GM19351 (cell line): ENCODE results near the gene ANKFN1.

Experiments used
- ATAC-seq: cut with Tn5 transposase; IDR thresholded peaks from one replicate; pipeline ENCODE4 v1.9.1; 2021; ENCODE audit warnings: mild to moderate bottlenecking, moderate library complexity; ENCODE audit not compliant: unreplicated experiment

Gene ANKFN1

DNA sequence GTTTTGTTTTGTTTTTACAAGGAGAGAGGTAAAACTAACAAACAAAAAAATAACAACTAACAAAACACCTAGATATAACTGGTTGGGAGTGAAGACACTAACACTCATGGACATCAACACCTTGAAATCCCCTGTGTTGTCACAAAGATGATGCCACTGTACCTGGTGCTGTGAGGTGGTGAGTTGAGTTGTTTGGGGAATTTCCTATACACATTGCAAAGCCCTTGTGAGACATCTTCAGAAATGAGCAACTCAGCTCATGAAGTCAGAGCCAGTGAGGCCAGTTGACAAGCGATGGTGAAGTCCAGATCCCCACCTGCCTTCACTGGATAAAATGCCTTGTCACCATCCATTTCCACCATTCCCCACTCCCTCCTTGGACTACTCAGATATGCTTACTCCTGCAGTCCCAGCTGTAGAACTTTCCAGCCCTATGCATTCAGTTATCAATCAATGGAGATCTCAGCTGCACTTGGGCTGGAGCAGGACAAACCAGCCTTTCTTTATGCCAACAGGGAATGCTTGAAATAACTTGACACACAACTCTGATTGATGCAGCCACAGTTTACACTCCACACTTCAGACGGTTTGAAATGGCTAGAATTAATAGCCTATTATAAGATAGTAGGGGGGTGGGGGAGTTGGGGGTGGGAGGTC lies 22.2 kb downstream of the ANKFN1 start:
- ATAC-seq, result no peak

DNA sequence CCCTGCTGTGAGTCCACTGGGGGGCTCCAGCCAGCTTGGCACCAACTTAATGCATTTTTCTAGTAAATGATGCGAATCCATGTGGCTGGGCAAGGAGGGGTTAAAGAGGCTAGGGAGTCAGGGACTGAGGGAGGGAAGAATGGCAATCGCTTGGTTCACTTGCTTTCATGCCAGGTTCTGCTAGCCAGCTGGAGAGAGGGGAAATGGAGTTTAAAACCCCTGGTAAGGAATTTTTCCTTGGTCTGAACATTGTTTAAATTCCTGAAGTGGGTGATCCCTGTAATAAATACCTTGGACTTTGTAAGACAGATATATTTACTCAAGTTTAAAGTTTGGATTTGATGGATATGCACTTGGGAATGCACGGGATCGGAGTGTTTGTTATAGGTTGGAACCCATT lies 22.8 kb downstream of the ANKFN1 start:
- no peak for ATAC-seq

DNA sequence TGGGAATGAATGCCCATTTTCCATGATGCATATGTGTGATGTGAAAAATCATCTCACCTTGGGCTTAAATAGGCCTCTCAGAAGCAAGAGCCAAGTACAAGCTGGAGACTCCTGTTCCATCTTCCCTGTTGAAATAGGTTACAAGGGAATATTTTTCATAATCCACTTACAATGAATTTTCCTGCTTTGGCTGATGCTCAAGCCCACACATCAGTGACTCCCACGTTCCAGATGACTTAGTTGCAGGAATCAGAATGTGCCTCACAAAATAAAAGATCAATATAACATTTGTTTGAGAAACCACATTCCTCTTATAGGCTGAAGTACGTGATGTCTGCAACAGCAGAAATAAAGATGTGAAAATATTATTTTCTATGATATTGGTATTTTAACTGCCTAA lies 24.1 kb downstream of the ANKFN1 start:
- ATAC-seq, result no peak

DNA sequence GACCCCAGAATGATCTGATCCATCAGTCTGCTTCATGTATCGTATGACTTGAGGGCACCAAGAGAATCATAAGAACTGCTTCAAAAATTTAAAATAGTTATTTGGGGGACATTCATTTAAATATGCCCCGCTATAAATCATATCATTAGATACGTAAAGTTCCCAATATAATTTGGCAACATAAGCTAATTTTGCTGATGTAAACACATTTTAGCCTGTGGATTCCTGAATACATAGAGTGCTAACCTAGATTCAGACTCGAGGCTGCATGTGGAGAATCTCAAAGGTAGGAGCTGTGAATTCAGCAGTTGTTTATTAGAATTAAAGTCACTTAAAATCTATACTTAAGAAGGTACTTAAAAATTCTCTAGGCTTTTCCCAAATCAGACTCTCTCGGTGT lies 24.9 kb downstream of the ANKFN1 start:
- ATAC-seq, result no peak

DNA sequence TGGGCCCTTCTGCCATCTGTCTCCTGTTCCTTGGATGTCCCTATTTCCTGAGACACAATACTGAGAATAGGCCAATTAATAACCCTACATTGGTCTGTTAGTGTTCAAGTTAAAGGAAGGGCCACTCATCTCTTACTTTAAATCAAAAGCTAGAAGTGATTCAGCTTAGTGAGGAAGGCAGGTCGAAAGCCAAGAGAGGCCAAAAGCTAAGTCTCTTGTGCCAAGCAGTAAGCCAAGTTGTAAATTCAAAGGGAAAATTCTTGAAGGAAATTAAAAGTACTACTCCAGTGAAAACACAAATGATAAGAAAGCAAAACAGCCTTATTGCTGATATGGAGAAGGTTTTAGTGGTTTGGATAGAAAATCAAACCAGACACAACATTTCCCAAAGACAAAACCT lies 28.8 kb downstream of the ANKFN1 start:
- no peak for ATAC-seq

DNA sequence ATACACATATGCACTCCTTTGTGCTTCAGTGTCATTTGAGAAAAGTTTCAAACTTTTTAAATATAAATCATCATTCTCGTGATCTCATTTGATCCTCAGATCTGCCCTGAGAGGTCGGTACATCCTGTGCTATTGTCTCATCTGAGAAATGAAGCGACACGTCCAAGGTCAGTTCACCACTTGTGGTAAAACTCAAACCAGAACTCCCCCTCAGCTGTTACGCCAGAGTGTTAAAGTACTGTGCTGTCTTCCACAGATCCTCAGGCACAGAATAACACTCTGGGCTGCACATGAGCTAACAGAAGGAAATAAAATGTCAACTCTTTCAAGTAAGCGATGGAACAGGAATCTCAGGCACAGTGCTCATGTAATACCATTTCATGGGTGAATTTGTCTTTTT lies 31.4 kb downstream of the ANKFN1 start:
- ATAC-seq, result no peak

DNA sequence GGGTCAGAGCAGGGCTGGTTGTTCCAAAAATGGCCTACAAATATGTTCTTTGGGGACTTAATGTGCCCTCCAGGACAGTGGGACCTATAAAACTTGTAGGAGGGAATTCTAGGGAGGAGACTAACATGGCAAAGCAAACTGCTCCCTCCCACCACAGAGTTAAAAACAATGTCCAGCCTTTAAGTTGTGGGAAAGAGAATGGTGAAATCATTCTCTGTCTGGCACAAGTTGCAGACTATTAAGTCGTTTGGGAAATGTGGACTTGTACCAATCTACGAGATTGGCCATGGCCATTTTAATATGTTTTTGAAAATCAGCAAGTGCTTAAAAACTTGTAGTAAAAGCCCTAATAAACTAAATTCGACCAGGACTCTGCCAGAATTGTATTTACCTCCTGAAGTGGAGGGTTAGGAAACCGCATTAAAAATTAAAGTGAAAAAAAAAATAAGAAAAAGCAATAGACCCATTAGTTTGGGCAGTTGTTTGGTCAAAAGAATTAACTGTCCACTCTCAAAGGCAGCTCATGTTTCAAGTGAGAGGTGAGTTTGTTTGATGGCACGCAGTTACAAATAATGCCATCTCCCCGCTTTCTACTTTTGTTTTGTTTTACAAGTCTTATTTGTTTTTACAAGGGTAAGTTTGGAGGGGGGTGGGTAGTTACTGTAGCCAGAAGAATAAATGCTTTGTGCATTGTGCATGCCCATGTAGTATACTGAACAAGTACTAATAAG lies 32.4 kb downstream of the ANKFN1 start:
- ATAC-seq, result no peak

DNA sequence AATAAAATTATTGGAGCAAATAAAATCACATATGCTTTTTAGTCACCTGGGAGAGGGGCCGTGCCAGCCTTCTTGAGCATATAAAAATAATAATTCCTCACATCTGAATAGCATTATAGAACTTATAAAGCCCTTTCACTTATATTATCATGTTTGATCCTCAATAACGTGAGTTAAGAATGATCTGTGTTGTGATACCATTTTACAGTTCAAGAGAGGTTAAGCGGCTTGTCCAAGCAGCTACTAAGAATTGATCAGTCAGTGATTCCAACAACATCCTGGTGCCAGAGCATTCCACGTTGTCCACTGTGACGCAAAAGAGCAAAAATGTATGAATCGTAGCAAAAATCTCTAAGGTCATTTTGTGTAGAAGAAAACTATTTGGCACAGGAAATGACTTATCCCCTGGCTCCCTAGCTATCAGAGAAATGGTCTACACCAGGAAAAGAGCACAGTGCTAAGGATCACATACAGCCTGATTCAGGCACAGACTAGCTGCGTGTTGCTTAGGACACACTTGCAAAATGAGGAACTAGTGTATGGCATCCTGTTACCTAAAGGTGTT lies 33.0 kb downstream of the ANKFN1 start:
- no peak for ATAC-seq

DNA sequence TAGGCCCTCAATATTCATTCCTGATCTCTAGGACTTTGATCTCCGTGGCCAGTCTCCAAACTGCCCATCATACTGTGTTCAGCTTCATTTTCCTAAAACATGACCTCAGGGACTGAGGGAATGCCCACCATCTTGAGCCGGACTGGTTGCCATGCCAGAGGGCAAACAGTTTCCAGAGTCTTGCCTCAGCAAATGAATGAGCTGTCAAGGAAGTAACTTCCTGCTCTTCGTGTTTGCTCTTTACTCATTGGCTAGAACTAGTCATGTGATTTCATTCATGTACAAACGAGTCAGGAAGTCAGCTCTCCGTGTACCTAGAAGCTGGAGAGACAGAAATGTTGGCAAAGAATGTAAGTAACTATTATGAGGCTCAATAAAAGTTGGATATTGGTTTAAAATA lies 50.2 kb downstream of the ANKFN1 start:
- no peak for ATAC-seq

DNA sequence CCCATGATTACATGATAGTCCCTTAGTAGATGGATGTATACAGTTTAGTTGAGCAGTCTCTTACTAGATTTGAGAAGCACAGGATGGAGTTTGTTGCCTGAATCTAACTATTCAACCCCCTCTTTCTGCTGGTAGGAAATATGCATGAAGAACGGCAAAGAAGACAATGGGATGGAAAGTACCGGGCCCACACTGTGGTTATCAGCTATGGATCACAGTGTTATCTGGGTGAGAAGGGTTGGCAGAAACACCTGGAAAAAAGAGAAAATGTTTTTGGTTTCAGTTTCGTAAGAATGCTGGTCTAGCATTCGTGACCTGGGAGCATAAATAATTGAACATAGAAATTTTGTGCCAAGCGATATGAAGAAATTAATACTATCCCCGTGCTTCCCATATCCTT lies 53.1 kb downstream of the ANKFN1 start:
- no peak for ATAC-seq

DNA sequence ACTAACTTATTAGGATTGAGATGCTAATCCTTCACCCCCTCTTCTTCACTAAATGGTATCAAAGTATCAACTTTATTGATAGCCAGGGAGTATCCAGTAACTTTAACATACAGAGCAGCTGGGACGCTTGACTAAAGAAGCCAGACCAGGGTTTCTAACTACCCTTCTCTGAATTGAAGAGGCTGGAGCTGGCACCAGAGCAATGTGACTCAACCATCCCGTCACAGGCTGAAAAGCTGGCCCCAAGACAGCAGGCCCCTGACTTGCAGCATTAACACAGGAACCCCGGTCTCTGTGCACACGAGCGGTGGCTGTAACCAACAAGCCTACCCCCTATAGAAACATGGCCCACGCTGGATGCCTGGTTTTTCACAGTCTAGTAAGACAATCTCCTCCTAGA lies 59.8 kb downstream of the ANKFN1 start:
- ATAC-seq, result no peak

DNA sequence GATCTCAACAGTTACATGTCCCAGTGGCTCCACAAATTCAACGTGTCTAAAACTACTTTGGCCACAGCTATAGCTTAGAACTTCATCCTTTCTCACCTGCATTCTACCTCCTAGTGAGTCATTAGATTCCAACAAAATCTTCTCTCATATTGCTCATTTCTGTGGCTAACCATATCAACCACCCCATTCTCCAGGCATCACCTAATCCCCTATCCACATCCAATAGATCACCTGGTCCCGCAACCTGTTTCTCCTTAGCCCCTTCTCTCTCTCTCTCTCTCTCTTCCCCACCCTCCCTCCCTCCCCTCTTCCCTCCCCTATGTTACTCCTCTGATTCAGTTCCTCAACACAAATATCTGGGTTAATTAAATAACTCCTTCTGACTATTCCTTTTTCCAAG lies 64.6 kb downstream of the ANKFN1 start:
- no peak for ATAC-seq

DNA sequence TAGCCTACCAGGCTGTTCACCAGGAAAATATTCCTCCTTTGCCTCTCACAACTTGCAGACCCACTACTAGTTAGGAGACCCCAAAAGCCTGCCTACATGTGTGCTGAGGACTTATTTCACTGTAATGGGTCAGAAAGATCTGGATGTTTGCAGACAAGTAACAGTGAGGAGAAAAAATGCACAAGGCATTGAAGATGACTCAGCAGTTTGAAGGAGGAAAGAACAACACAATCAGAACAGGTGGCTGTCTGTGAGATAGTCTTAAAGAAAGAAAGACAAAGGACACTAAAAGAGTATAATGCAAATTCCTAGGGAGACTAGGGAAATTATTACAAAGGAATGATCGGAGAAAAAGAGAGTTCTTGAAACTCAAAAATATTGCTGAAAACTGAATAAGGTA lies 69.0 kb downstream of the ANKFN1 start:
- ATAC-seq, result no peak

DNA sequence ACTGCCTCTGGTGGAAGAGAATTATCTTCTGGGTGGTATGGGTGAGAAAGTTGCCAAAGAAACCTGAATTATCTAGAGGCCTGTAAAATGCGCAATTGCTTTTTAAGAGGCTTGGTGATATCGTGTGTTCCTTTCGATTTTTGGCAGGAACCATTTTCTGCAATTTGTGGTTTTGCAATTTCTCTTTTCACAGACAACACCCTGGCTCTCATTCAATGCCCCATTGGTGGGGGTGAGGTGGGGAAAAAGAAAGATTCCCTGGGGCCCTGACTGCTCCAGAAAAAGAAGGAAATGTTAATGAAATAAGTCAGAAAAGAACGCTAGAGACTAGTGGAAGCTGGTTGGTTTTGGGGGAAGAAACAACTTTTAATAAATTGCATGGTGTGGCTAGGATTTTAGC lies 77.4 kb downstream of the ANKFN1 start:
- no peak for ATAC-seq

DNA sequence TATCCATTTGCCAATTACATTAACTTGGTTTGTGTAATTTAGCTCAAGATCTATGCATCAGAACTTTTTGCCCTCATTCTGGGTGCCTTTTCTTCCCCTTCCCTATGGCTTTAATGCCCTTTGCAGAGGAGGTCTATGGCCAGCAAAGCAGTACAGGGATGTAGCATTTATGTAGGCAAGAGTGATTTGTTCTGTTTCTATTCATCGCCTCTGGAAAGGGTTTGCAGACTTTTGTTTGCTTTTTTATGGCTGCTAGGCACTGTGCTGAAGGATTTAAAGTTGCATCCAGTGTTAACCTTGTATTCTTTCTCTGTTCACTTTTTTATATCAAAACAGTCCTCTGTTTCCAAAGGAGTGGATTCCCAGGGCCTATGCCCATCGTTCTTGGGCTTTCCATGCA lies 78.0 kb downstream of the ANKFN1 start:
- ATAC-seq, result no peak

DNA sequence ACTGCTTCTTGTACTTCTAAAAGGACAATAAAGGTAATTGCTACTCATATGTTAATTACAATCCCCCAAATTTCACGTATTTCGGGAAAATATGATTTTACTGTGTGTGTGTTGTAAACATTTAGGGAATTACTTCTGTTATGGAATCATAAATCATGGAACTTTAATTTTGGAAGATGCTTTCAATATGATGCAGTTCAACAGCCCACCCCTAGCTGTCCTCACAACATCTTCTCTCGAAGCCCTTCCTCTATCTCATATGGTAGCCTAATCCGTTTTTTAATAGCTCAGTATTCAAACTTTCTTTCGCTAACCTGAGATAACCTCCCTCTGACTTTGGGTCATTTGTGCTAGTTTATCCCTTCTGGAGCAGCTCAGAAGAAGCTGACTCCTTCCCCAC lies 78.4 kb downstream of the ANKFN1 start:
- no peak for ATAC-seq

DNA sequence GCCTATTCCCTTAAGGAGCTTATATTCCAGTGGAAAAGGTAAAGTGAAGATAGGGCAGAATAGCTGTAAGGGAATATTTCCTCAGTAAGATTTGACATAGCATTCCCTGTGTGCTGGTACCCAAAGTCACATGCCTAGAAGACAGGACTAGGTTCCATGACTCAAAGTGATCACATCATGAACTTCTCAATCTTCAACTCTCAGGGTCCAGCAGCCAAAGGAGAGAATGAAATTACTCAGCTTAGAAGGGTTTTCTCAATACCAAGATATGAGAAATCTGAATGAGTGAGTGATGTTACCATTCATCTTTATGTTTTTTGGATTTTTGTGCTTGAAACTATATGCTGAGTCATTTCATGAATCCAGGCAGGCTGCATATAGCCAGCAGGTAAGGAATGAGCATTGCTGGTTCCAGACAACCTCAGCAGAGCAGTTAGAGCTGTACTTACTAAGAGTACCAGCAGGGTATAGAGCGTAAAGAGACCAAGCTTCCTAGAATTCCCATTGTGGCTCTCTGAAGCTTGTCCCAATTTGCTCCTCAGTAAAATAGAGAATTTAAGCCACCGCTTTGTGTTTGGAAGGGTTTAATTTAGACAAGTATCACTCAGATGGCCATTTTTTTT lies 91.1 kb downstream of the ANKFN1 start:
- no peak for ATAC-seq

DNA sequence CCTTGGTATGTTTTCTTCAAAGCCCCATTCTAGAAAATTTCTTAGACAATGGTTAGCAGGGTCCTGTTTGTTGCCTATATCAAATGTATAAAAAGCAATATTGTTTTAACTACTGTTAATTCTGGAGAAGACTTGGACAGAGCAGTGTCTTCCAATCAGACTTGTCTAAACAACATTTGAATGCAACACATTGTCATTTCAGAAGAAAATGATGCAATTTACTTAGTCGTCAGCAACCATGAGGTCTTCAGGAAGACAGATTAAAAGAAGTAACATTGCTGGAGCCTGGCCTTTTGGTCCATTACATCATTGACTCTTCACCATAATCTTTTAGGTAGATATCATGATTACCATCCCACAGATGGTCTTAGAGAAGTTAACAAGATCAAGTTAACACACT lies 94.5 kb downstream of the ANKFN1 start:
- ATAC-seq, result no peak

DNA sequence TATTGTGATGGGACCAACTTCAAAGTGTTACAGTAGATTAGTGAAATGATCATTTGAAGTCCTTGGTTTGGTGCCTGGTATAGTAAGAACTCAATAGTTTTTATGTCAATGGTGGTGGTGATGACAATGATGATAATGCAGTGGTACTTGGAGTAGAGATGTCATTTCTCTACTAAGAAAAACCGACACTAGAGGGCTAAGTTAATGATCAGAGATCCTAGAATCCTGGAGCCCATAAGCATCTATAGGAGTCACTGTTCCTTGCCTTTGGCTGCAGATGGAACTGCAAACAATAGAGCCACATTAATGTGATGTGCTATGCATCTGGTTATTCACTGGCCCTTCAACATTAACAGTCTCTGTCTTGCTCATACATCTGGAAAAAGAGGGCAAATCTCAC lies 103.8 kb downstream of the ANKFN1 start:
- no peak for ATAC-seq

DNA sequence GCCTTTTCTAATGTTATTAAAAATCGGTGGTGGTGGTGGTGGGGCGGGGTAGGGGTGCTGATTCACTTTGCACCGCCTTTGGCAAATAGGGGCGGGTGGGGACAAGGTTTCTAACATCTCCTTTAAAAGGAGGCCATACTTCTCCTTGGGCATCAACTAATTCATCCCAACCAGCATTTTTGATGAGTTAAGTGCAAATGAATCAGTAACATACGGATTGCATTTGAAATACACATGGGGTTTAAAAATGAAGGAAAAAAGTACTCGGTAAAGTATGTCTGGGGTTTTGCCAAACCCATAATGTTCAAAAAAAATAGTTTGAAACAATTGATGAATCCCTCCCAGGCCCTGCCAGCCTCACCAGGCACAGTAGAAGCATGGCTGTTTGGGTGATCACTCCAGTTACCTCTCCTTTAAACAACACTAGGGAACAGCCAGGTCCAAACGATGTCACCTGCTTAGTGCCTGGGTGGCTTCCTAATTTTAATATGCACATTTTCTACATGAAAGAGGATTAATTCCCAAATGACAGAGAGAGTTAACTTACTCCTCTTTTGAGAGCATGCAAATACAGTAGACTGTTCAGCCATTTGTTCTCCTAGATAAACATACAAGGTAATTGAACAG lies 107.2 kb downstream of the ANKFN1 start:
- ATAC-seq, result no peak

DNA sequence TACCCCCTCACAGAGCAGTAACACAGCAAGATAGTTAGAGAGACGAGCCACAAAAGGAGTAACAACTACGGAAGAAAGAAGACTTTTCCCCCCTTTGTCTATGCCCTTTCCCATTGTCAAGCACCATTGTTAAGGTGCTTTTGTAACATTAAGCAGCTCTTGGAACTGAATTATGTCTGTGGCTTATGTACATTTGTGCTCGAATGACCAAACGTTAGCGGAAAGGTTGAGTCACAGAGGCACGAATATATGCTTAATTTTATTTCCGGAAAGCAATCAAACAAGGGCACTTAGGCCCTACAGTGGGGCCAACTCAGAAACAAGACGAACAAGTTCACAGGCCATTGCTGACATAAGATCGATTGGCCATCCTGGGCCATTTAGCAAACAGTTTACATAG lies 109.5 kb downstream of the ANKFN1 start:
- ATAC-seq, result no peak
